Endometrium (tissue), 2 donors: ENCODE measurements around the gene GCNA.

Experiments
- FAIRE-seq: peaks from 2 replicates; lab custom pipeline; 2012; peaks lifted over from hg19 to GRCh38; lab: Jason Lieb, UNC
- donor health status: control.
- donor health status: control.

Gene GCNA, protein sequence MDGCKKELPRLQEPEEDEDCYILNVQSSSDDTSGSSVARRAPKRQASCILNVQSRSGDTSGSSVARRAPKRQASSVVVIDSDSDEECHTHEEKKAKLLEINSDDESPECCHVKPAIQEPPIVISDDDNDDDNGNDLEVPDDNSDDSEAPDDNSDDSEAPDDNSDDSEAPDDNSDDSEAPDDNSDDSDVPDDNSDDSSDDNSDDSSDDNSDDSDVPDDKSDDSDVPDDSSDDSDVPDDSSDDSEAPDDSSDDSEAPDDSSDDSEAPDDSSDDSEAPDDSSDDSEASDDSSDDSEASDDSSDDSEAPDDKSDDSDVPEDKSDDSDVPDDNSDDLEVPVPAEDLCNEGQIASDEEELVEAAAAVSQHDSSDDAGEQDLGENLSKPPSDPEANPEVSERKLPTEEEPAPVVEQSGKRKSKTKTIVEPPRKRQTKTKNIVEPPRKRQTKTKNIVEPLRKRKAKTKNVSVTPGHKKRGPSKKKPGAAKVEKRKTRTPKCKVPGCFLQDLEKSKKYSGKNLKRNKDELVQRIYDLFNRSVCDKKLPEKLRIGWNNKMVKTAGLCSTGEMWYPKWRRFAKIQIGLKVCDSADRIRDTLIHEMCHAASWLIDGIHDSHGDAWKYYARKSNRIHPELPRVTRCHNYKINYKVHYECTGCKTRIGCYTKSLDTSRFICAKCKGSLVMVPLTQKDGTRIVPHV

GRCh38 chrX:71578253-71579135, at the start of gene GCNA:
Gene GCNA (plus strand): TSS chrX:71578437. CDS start chrX:71580822, 2,385 bp downstream.
- no peak for FAIRE-seq

DNA sequence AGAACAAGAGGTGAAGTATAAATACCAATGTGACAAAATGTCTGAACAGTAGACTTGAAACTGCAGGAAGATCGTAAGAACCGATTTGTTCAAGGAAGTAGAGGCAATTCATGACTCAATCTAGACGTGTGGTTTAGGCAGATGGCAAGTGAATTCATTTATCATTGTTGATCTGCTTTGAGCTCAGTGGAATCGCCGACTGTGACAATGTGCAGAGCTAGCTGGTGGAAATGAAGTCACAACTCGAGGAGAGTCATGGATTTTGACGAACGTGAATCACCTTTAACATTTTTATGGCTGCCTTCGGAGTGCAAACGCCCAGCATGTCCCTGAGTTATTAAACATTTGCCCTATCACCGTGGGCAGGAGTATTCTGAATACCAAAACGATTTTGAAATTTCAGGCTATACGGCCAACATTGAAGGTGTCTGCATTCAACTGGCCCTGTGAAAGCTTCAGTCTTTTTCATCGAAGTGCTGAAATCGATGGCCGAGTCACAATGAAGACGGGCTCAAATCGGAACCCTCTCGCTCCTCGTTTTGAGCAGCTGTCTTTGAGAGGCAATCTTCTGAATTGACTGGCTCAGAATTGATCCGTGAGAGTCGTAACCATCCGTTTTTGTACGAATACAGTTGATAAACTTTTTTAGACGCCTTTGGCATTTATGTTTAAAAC, 46.0 kb upstream of the GCNA start:
- FAIRE-seq, result no peak

- FAIRE-seq, result no peak
These were observed 45.3 kb upstream of the GCNA start, which contains the start of gene OGT for GRCh38 chrX:71532753-71533425. Gene OGT (plus strand): TSS chrX:71533104. CDS start chrX:71533300, 196 bp downstream.

DNA sequence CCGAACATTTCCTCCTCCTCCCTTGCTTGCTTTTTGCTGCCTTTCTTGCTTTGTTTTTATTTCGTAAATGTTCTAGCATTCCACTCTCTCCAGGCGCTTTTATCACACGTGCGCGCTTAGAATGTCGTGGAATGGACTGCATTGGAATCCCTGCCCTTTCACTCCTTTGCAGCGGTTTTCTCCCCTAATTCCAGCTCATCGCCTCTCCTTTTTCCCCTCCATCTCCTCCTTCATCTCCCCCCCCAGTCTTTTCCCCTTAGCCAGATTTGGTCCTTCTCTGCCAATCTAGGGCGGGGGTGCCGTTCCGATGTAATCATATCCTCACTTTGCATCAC, 44.8 kb upstream of the GCNA start:
- FAIRE-seq, result no peak

DNA sequence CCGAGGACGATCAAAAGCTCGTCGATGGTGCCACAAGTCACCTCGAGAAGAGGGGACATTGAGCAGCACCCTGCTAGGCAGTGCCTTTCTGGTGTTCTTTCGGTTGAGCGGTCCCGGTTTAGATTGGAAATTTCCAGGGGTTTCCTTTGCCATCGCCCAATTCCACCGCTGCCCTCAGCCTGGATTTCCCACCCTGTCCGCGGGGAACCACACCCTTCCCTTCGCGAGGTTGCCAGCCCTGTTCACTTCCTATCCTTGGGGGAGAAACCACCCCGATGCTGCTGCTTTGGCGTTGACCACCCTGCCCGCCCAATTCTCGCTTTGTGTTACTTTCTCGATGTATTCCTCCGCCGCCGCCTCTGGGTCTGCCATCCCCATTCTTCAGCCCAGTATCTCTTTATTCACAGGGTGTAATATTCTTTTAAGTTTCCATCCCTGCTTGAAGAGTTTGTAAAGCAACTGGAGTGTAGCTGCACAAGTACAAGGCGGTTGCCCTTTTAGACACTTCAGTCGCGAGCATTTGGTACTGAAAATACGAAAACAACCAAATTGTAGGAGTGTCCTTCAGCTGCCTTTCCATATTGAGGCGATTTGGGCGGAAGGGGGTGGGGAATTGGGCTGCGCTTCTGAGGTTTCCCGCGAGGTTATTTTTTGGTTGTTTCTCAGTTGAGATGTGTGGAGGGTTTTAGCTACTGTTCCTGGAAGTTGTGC, 44.2 kb upstream of the GCNA start:
- no peak for FAIRE-seq

- FAIRE-seq, result no peak
These were observed 43.3 kb upstream of the GCNA start for GRCh38 chrX:71534773-71535544.

DNA sequence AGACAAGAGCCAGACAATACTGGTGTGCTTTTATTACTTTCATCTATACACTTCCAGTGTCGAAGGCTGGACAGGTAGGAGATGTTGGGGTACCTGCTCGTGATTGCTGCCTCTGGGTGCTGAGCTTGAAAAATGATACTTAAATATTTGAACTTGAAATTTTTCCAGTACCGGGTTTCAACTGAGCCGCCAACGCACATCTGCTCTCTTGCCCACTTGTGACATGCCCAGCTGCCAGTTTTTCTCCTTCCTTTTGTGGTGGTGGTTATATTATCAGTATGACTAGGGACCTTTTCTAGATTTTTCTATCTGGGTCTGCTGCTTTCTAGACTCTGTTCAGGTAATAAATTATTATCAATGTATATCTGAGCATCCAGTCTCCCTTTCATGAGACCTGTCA, 42.0 kb upstream of the GCNA start:
- FAIRE-seq, result no peak

- FAIRE-seq, result no peak
These were observed 40.5 kb upstream of the GCNA start for GRCh38 chrX:71537743-71538142.

DNA sequence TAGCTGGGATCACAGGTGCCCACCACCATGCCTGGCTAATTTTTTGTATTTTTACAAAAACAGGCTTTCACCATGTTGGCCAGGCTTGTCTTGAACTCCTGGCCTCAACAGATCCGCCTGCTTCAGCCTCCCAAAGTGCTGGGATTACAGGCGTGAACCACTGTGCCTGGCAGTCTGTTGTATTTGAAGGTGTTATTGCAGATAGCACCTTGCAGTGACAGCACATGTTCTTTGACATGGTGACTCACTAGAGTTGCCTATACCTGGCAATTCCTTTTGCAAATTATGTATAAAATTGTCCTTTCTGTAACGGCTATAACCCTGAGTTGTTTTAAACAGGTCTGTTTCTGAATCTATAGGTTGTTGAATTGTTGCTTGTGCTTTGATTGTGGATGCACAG, 37.4 kb upstream of the GCNA start:
- FAIRE-seq, result no peak

DNA sequence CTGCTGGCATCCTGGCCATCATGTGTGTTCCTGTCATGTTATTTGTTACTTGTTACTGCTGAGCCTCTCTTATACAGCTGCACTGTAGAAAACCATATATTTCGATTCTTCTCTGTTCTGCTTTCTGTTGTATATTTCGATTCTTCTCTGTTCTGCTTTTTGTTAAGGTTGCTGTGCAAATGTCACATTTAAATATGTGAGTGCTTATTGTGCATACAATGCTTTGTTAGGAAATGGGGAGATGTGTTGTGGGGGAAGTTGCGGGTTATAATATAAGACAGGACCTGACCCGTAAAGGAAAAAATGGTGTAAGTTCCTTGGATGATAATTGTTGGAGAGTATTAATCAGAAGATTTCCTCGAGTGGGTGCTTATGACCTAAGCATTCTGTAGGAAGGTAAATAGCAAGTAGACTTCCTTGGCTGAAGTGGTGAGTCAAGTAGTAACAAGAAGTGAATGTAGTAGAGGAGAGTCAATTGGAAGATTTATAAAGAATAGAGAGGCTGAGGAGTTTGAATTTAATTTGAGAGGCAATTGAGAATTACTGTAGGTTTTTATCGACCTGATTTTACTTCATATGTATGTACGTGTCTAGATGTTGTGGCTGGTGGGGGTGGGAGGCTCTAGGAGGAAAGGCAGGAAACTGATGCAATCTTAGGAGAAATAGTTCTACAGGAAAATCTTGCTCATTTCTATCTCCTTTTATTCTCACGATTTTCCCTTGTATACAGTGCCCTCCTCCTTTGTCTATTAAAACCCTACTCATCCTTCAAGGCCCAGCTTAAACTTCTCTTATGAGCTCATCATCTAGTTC, 36.8 kb upstream of the GCNA start:
- FAIRE-seq, result no peak

DNA sequence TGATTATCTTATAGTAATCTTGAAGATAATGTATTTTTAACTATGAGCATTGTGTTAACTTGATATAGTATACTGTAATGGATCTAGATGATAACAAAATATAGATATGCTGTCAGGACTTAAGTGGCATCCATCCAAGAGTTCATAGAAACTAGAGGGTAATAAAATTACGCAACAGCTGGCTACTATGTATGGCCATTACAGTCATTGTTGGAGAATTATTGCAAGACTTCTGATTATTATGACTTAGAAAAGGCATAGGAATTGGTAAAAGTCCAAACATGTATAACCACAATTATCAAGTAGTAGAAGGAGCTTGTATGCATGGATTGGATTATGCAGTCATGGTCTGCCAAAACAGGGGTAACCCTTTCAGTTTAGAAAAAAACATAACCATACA, 35.8 kb upstream of the GCNA start:
- FAIRE-seq, result no peak

DNA sequence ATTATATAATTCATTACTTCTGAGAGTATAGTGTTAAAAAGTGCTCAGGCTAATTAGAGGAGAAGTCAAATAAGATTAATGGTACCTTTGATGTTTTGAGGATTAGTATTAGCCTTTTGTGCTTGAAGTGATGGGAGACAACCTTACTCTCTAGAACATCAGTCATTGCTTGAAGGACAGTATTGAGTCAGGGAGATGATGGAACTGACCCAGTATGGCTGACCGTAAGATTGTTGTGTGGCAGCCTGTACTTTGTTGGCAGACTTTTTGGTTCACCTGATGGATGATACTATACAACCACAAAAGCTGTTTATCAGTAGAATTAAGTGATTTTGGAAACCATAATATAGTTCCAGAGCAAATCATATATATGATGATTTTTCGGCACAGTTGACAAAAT, 35.4 kb upstream of the GCNA start:
- no peak for FAIRE-seq

GRCh38 chrX:71543316-71543715, 34.9 kb upstream of the GCNA start:
- FAIRE-seq, result no peak

- FAIRE-seq, result no peak
These were observed 32.9 kb upstream of the GCNA start for GRCh38 chrX:71545364-71545763.

- FAIRE-seq, result no peak
These were observed 31.4 kb upstream of the GCNA start for GRCh38 chrX:71546879-71547278.

DNA sequence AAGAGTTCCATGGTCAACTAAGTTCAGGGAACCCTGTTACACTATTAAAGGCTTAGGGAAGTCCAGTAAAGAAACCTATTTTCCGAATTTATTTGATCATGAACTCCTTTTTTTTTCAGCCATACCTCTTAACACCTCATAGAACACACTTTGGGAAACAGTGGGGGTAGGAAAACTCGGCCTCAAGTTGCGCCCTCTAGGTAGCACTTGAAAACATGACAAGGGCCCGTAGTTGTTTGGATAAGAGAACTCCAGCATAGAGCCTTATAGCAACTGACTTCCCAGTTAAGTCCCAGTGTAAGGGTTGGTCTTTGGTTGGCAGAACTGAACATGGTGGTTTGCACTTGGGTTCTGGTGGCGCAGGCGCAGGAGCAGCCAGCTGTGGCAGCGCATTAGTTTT, 30.9 kb upstream of the GCNA start:
- FAIRE-seq, result no peak

DNA sequence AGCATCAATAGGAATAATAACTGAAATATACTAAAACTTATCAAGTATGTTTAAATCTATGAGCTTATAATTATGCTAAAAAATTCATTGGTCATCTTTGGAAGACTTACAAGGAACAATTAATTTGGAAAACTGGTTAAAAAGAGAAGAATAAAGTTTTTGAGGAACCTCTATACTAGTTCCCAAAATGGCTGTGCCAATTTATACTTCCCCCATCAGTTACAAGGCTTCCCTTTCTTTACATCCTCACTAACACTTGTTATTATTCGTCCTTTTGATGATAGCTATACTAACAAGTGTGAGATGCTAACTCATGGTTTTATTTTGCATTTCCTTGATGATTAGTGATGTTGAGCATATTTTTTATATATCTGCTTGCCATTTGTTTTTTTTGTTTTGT, 28.3 kb upstream of the GCNA start:
- FAIRE-seq, result no peak

GRCh38 chrX:71550578-71550977, 27.7 kb upstream of the GCNA start:
- no peak for FAIRE-seq

GRCh38 chrX:71556036-71556435, 22.2 kb upstream of the GCNA start:
- FAIRE-seq, result no peak
